GM21619 (cell line): ENCODE results near the gene KCTD8.
"Not testable (repeated sequence)": the region's sequence is repeated elsewhere in the genome, so short reads cannot be mapped to it uniquely, and the experiment has no call there.

ENCODE experiments used
- ATAC-seq: cut with Tn5 transposase; IDR thresholded peaks from one replicate; pipeline ENCODE4 v1.9.1; 2021; ENCODE audit not compliant: unreplicated experiment

The KCTD8 gene

GRCh38 chr4:44167766-44168165, 280.8 kb downstream of the KCTD8 start:
- not testable (repeated sequence) for ATAC-seq

GRCh38 chr4:44165938-44166337, 282.7 kb downstream of the KCTD8 start:
- ATAC-seq, result no peak

- no peak for ATAC-seq
Measured at GRCh38 chr4:44162538-44163270, 285.9 kb downstream of the KCTD8 start.

- ATAC-seq, result no peak
Measured at GRCh38 chr4:44161756-44162155, 286.9 kb downstream of the KCTD8 start.

- no peak for ATAC-seq
Measured at GRCh38 chr4:44160776-44161367, 287.7 kb downstream of the KCTD8 start.

- no peak for ATAC-seq
Measured at GRCh38 chr4:44159991-44160390, 288.6 kb downstream of the KCTD8 start.

- no peak for ATAC-seq
Measured at GRCh38 chr4:44157611-44158277, 290.9 kb downstream of the KCTD8 start.

- no peak for ATAC-seq
Measured at GRCh38 chr4:44150091-44150576, 298.5 kb downstream of the KCTD8 start.

GRCh38 chr4:44149282-44149681, 299.3 kb downstream of the KCTD8 start:
- ATAC-seq, result no peak

GRCh38 chr4:44147571-44148075, 301.0 kb downstream of the KCTD8 start:
- ATAC-seq, result no peak

- no peak for ATAC-seq
Measured at GRCh38 chr4:44146516-44146915, 302.1 kb downstream of the KCTD8 start.

- ATAC-seq, result no peak
Measured at GRCh38 chr4:44145868-44146267, 302.7 kb downstream of the KCTD8 start.

GRCh38 chr4:44132526-44132925, 316.1 kb downstream of the KCTD8 start:
- ATAC-seq, result no peak
